Effector memory CD4-positive, alpha-beta T cell (primary cell): ENCODE results near the gene CDYL.

Experiments
- DNase-seq, 3 donors: peaks; one replicate each; pipeline ENCODE4 v3.0.0-alpha.2; 2020
- H3K27ac ChIP-seq: 2 replicates; pipeline ENCODE4 v1.7.0; 2013; ENCODE audit warnings: mild to moderate bottlenecking, low read length, moderate library complexity; ENCODE audit not compliant: insufficient read depth, poor library complexity, severe bottlenecking
- H3K27me3 ChIP-seq: replicated peaks from 2 replicates; pipeline ENCODE4 v1.7.0; 2013; ENCODE audit warnings: mild to moderate bottlenecking, low read length; ENCODE audit not compliant: insufficient read depth, control insufficient read depth, poor library complexity, severe bottlenecking
- H3K36me3 ChIP-seq: 2 replicates; pipeline ENCODE4 v1.7.0; 2013; ENCODE audit warnings: mild to moderate bottlenecking, low read length, moderate library complexity; ENCODE audit not compliant: control insufficient read depth, insufficient read depth
- H3K4me1 ChIP-seq: 2 replicates; pipeline ENCODE4 v1.7.0; 2013; ENCODE audit warnings: low read length, mild to moderate bottlenecking; ENCODE audit not compliant: control insufficient read depth, insufficient read depth, poor library complexity, severe bottlenecking
- H3K4me3 ChIP-seq: 2 replicates; pipeline ENCODE4 v1.7.0; 2013; ENCODE audit warnings: low read length, low read depth, mild to moderate bottlenecking; ENCODE audit not compliant: insufficient read depth, poor library complexity, severe bottlenecking
- H3K9me3 ChIP-seq: 2 replicates; pipeline ENCODE4 v1.7.0; 2013; ENCODE audit warnings: mild to moderate bottlenecking, low read length, moderate library complexity; ENCODE audit not compliant: control insufficient read depth

CDYL gene

DNA sequence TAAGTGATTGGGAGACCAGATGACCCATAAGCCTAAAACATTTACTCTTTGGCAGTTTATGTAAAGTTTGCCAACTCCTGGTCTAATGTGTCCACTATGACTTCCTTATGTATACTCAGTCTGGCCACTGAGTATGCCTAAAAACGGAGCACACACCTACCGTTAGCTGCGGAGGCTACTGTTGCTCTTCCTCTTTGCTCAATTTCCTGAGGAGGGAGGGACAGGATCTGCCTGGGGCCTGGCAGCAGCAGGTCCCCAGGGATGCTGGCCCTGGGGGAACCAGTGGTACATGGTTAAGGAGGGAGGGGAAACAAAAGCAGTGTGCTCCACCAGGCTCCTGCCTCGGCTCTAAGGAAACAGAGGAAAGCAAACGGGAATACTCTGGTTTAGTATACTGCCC lies 113.5 kb downstream of the CDYL start:
- no peaks in the 10 kb centered on the region for H3K27me3 ChIP-seq
- no peak overlapping the region for H3K4me3 ChIP-seq
- H3K36me3 ChIP-seq: peaks cover 22% of the 10 kb centered on the region
- H3K4me1 ChIP-seq: no peaks in the 10 kb centered on the region
- no peaks in the 10 kb centered on the region for H3K9me3 ChIP-seq
- no peak for DNase-seq
- H3K27ac ChIP-seq: no peak overlapping the region

DNA sequence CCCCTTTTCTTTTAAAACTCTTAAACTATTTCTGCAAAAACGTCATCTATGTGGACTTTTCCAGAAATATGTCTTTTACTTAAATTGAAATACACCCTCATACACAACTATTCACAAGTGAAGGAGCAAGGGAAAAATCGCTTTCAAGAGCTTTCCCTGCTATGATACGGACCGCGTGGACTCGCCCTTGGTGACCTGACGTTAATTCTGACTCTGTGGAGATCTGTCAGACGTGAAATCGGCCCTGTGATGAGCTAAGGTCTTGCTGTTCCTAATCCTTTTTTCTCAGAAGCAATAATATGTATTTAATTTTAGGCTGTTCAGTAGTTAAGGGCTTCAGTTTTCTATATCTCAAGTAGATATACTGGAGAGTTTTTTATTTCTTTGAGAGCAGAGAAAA lies 114.0 kb downstream of the CDYL start:
- no peaks in the 10 kb centered on the region for H3K27me3 ChIP-seq
- DNase-seq: no peak
- H3K27ac ChIP-seq: no peak overlapping the region
- H3K36me3 ChIP-seq: peaks cover 22% of the 10 kb centered on the region
- no peaks in the 10 kb centered on the region for H3K9me3 ChIP-seq
- no peaks in the 10 kb centered on the region for H3K4me1 ChIP-seq
- no peak overlapping the region for H3K4me3 ChIP-seq

DNA sequence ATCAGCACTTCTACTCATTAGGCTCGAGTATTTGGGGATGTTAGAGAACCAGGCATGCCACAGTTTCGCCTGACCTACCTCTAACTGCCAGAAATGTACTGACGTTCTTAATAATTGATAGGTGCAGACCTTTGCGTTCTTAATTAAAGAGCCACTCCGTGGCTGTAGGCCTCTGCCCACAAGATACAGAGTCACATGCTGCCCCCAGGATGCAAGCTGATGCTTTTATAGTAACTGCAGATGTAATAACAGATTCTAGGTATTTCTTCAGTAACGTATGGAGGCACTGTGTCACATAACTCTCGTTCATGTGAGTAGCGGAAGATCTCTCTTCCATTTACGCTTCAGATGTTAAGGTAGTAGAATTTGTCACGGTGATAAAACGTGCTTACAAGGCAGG lies 114.4 kb downstream of the CDYL start:
- H3K4me1 ChIP-seq: no peaks in the 10 kb centered on the region
- H3K27ac ChIP-seq: no peak overlapping the region
- H3K27me3 ChIP-seq: no peaks in the 10 kb centered on the region
- peaks cover 22% of the 10 kb centered on the region for H3K36me3 ChIP-seq
- DNase-seq: no peak
- no peak overlapping the region for H3K4me3 ChIP-seq
- H3K9me3 ChIP-seq: no peaks in the 10 kb centered on the region

DNA sequence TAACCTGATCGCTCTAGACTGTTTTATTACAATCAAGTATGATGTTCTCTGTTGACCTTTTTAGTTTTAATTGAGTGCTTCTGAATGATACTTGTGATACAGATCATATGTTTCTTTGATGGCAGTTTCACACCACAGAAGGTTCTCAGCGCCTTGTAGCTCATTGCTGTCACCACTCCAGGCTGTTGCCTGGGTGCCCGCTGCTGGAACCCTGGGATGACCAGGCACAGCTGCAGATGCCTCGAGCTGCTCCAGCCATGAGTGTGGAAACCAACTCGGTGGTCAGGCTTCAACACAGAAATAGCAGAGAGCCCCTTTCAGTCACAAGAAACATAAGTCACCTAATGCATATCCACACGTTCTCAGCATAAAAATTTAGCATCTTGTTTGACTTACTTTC lies 114.9 kb downstream of the CDYL start:
- Histone ChIP-seq H3K27ac (no peak overlapping the region), H3K4me3 (no peak overlapping the region), H3K36me3 (peaks cover 26% of the 10 kb centered on the region), H3K4me1 (no peaks in the 10 kb centered on the region), H3K27me3 (no peaks in the 10 kb centered on the region), H3K9me3 (no peaks in the 10 kb centered on the region)
- no peak for DNase-seq

DNA sequence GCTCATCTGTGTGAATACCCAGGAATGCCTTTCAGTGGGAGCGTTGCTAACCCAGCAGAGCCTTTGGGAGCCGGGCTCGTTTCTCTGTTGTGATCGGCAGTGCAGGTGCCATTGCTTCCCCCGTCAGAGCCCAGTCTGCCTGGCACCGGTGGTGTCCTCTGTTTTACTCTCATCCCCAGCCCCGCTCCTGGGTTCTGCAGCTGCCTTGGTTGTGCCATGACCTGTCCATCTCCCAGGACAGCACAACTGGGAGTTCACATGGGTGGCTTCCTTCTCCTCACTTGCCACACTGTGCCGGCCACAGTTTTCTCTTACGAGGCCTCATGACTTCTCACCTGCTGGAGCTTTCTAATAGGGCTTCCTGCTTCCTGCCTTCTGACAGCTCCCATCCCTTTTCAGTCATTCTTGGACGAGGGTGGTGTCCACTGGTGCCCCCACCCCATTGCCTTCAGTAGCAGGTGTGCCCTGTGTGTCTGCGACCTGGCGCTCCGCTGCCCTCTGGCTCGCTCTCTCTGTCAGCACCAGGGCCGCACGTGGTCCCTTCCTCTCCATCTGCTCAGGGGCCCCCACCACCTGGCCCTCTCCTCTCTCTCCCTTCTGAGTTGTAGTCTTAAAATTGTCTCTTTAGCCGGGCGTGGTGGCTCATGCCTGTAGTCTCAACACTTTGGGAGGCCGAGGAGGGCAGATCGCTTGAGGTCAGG lies 116.7 kb downstream of the CDYL start:
- Histone ChIP-seq H3K27ac (no peak overlapping the region), H3K4me1 (no peaks in the 10 kb centered on the region), H3K9me3 (no peaks in the 10 kb centered on the region), H3K36me3 (peaks cover 29% of the 10 kb centered on the region), H3K4me3 (no peak overlapping the region), H3K27me3 (no peaks in the 10 kb centered on the region)
- DNase-seq: no peak

DNA sequence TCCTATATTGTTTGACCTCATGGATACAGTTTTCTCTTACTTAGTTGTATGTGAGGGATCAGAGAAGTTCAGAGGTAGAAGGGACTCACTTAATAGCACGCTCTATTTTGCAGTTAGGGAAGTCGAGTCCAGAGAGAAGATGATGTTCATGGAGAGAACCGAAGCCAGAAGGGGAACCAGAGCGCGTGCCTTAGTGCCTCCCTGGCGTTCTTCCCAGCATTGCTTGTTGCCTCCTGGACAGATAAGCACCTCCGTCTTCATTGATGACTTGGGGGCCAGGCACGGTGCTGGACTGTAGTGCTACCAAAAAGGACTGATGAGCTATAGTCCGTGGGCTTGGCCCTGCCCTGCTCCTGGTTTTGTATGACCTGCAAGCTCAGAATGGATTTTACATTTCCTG lies 117.8 kb downstream of the CDYL start:
- Histone ChIP-seq H3K36me3 (peaks cover 35% of the 10 kb centered on the region), H3K27me3 (no peaks in the 10 kb centered on the region)
- no peak for DNase-seq

DNA sequence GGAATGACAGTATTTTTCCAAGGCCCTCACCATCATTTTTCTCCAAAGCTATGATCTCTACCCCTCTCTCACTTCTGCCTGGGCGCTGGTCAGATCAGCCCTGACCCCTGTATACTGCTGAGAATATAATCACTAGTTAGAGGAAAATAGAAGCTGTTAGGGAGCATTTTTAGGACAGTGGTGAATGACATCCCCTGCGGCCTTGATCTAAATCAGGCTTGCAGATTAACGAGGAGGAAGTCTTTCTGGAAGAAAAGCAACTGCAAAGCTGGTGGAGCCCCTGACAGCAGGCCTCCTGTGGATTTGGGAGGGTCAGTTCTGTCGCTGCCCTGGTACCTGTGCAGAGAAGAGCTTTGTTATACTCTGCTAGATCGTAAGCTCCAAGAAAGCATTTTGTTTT lies 119.8 kb downstream of the CDYL start:
- DNase-seq: no peak
- no peaks in the 10 kb centered on the region for H3K27me3 ChIP-seq
- H3K4me3 ChIP-seq: no peak overlapping the region
- H3K36me3 ChIP-seq: peaks cover 35% of the 10 kb centered on the region
- peaks cover 3% of the 10 kb centered on the region for H3K9me3 ChIP-seq
- H3K4me1 ChIP-seq: no peaks in the 10 kb centered on the region
- H3K27ac ChIP-seq: no peak overlapping the region

More for the DNA sequence above, 117.8 kb downstream of the CDYL start:
- Histone ChIP-seq H3K4me1 (no peaks in the 10 kb centered on the region), H3K4me3 (no peak overlapping the region), H3K9me3 (no peaks in the 10 kb centered on the region), H3K27ac (no peak overlapping the region)

DNA sequence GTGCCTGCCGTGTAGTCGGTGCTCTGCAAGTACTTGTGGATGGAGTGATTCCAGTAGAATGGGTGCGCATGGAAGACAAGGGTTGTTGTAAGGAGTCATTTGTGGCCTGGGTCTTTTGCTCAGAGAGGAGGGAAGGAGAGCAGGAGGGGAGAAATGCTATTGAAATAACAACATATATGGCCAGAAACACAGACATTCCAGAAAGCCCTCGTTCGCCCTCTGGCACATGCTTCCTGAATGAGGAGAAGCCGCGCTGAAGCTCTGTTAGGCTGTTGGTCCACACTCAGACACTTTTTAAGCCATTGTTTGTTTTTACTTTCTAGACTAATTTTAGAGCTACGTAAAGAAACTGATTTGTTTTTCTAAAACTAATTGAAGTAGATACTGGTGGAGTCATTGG lies 120.2 kb downstream of the CDYL start:
- H3K36me3 ChIP-seq: peaks cover 36% of the 10 kb centered on the region

DNA sequence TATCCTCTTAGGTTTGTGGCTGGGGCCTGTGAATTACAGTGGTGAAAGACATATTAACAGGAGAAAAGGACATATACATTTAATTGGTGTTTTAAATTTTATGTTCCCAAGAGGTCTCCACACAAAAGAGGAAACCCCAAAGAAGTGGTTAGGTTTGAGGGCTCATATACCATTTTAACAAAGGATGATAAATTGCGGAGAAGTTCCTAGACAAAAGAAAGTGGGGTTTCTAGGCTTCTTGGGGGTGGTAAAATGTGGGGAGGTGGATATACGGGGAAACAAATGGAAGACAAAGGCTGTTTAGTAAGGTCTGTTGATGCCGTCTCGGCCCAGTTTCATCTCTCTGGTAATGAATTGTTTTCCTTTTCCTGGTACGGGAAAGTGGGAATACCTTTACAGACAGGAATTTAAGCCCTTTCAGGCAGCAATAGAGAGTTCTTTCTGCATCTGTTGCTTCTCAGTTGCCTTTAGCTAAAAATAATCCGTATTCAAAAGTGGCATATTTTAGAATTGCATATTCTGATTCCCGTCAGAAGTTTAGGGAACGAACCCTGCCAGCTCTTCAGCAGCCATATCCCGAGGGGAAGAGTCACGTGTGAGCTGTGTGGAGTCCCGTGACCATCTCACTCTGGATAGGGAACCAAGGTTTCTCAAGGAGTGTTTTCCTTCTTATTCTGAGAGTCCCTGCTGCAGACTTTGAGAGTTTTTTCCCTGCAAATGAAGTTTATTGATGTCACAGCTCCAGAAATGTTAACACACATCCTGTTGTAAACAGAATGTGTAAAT lies 123.2 kb downstream of the CDYL start:
- Histone ChIP-seq H3K9me3 (peaks cover 3% of the 10 kb centered on the region), H3K4me1 (no peaks in the 10 kb centered on the region), H3K27me3 (no peaks in the 10 kb centered on the region), H3K4me3 (no peak overlapping the region), H3K27ac (no peak overlapping the region), H3K36me3 (peaks cover 18% of the 10 kb centered on the region)
- no peak for DNase-seq

More for the DNA sequence above, 120.2 kb downstream of the CDYL start:
- Histone ChIP-seq H3K27me3 (no peaks in the 10 kb centered on the region), H3K4me1 (no peaks in the 10 kb centered on the region), H3K27ac (no peak overlapping the region), H3K4me3 (no peak overlapping the region), H3K9me3 (peaks cover 3% of the 10 kb centered on the region)
- DNase-seq: no peak

DNA sequence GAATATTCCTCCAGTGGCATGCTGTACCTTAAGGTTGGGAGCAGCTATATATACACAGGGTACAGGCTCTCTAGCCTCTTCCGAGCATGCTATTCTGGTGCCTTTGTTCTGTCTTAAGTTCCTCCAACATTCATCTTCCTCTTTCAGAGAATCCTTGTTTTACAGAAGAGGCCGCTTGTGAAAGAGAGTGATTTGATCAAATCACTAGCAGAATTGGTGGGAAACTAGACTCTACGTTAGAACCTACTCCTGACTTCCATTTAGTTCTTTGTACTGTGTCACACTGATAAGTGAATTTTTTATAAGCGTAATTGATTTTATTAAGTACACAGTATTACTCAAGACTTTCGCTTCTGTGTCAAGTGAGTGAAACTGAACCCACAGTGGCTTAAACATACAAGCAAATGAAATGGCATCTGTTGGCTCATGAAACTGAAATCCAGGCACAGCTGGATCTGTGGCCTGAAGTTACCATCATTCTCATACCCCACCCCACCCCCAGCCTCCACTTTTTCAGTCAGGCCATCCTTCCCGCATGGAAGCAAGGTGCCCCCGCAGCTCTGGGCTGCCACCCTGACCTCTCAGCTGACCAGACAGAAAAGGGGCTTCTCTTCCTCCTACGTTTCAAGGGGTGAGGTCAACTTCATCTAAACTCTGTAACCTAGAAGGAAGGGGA lies 125.3 kb downstream of the CDYL start:
- H3K4me1 ChIP-seq: no peaks in the 10 kb centered on the region
- no peak overlapping the region for H3K4me3 ChIP-seq
- H3K27ac ChIP-seq: no peak overlapping the region
- H3K36me3 ChIP-seq: peaks cover 12% of the 10 kb centered on the region
- peaks cover 3% of the 10 kb centered on the region for H3K9me3 ChIP-seq
- no peaks in the 10 kb centered on the region for H3K27me3 ChIP-seq
- no peak for DNase-seq
